ENCODE results near the gene CRB2.

CRB2 gene

GRCh38 chr9:123371228-123371584, 15.2 kb downstream of the CRB2 start:
- Histone ChIP-seq H3K27me3 (ENCODE audit: insufficient read depth, low read length) (peaks cover 36% of the 10 kb centered on the region), H3K27ac (ENCODE audit: low read length) (no peak overlapping the region), H3K36me3 (ENCODE audit: insufficient read depth, low read depth, low read length) (no peaks in the 10 kb centered on the region), H3K9me3 (ENCODE audit: insufficient read depth, low read depth, low read length) (no peaks in the 10 kb centered on the region), H3K4me3 (ENCODE audit: low read length) (no peak overlapping the region), H3K9ac (ENCODE audit: low read depth, low read length) (no peak overlapping the region), H3K4me1 (ENCODE audit: insufficient read depth, low read length) (no peaks in the 10 kb centered on the region; the same call in 1 of the 2 replicates)

- H3K36me3 ChIP-seq (ENCODE audit: insufficient read depth, low read depth, low read length) = no peaks in the 10 kb centered on the region
- H3K27me3 ChIP-seq (ENCODE audit: insufficient read depth, low read length) = peaks cover 36% of the 10 kb centered on the region
- no peaks in the 10 kb centered on the region for H3K9me3 ChIP-seq (ENCODE audit: insufficient read depth, low read depth, low read length)
- no peak overlapping the region for H3K9ac ChIP-seq (ENCODE audit: low read depth, low read length)
- no peak overlapping the region for H3K27ac ChIP-seq (ENCODE audit: low read length)
- H3K4me1 ChIP-seq (ENCODE audit: insufficient read depth, low read length) = no peaks in the 10 kb centered on the region; the same call in 1 of the 2 replicates
- H3K4me3 ChIP-seq (ENCODE audit: low read length) = no peak overlapping the region
Measured at GRCh38 chr9:123371805-123372590, 16.0 kb downstream of the CRB2 start.

GRCh38 chr9:123372766-123373446, 16.9 kb downstream of the CRB2 start:
- Histone ChIP-seq H3K9me3 (ENCODE audit: insufficient read depth, low read depth, low read length) (no peaks in the 10 kb centered on the region), H3K27ac (ENCODE audit: low read length) (no peak overlapping the region), H3K27me3 (ENCODE audit: insufficient read depth, low read length) (peaks cover 36% of the 10 kb centered on the region), H3K4me1 (ENCODE audit: insufficient read depth, low read length) (no peaks in the 10 kb centered on the region; the same call in 1 of the 2 replicates), H3K9ac (ENCODE audit: low read depth, low read length) (no peak overlapping the region), H3K4me3 (ENCODE audit: low read length) (no peak overlapping the region), H3K36me3 (ENCODE audit: insufficient read depth, low read depth, low read length) (no peaks in the 10 kb centered on the region)

GRCh38 chr9:123373447-123373923, 17.5 kb downstream of the CRB2 start:
- peaks cover 36% of the 10 kb centered on the region for H3K27me3 ChIP-seq (ENCODE audit: insufficient read depth, low read length)
- H3K9me3 ChIP-seq (ENCODE audit: insufficient read depth, low read depth, low read length) = no peaks in the 10 kb centered on the region
- H3K27ac ChIP-seq (ENCODE audit: low read length) = no peak overlapping the region
- no peaks in the 10 kb centered on the region for H3K36me3 ChIP-seq (ENCODE audit: insufficient read depth, low read depth, low read length)
- no peak overlapping the region for H3K9ac ChIP-seq (ENCODE audit: low read depth, low read length)
- H3K4me3 ChIP-seq (ENCODE audit: low read length) = peak overlapping the region; percentile 8; the same call in 1 of the 2 replicates
- no peaks in the 10 kb centered on the region; the same call in 1 of the 2 replicates for H3K4me1 ChIP-seq (ENCODE audit: insufficient read depth, low read length)

GRCh38 chr9:123373946-123374345, 17.9 kb downstream of the CRB2 start:
- peaks cover 36% of the 10 kb centered on the region for H3K27me3 ChIP-seq (ENCODE audit: insufficient read depth, low read length)

GRCh38 chr9:123375469-123376132, 19.6 kb downstream of the CRB2 start:
- H3K27me3 ChIP-seq (ENCODE audit: insufficient read depth, low read length) = peaks cover 36% of the 10 kb centered on the region
- H3K9ac ChIP-seq (ENCODE audit: low read depth, low read length) = no peak overlapping the region
- no peak overlapping the region for H3K4me3 ChIP-seq (ENCODE audit: low read length)
- no peaks in the 10 kb centered on the region; the same call in 1 of the 2 replicates for H3K4me1 ChIP-seq (ENCODE audit: insufficient read depth, low read length)
- no peaks in the 10 kb centered on the region for H3K36me3 ChIP-seq (ENCODE audit: insufficient read depth, low read depth, low read length)
- no peaks in the 10 kb centered on the region for H3K9me3 ChIP-seq (ENCODE audit: insufficient read depth, low read depth, low read length)
- no peak overlapping the region for H3K27ac ChIP-seq (ENCODE audit: low read length)

More at GRCh38 chr9:123373946-123374345, 17.9 kb downstream of the CRB2 start:
- Histone ChIP-seq H3K9me3 (ENCODE audit: insufficient read depth, low read depth, low read length) (no peaks in the 10 kb centered on the region), H3K4me3 (ENCODE audit: low read length) (peak overlapping the region; percentile 8; the same call in 1 of the 2 replicates), H3K4me1 (ENCODE audit: insufficient read depth, low read length) (no peaks in the 10 kb centered on the region; the same call in 1 of the 2 replicates), H3K27ac (ENCODE audit: low read length) (no peak overlapping the region), H3K9ac (ENCODE audit: low read depth, low read length) (no peak overlapping the region), H3K36me3 (ENCODE audit: insufficient read depth, low read depth, low read length) (no peaks in the 10 kb centered on the region)

- no peaks in the 10 kb centered on the region; the same call in 1 of the 2 replicates for H3K4me1 ChIP-seq (ENCODE audit: insufficient read depth, low read length)
- H3K9me3 ChIP-seq (ENCODE audit: insufficient read depth, low read depth, low read length) = no peaks in the 10 kb centered on the region
- no peak overlapping the region for H3K4me3 ChIP-seq (ENCODE audit: low read length)
- H3K27ac ChIP-seq (ENCODE audit: low read length) = no peak overlapping the region
- no peaks in the 10 kb centered on the region for H3K36me3 ChIP-seq (ENCODE audit: insufficient read depth, low read depth, low read length)
- peaks cover 35% of the 10 kb centered on the region for H3K27me3 ChIP-seq (ENCODE audit: insufficient read depth, low read length)
- no peak overlapping the region for H3K9ac ChIP-seq (ENCODE audit: low read depth, low read length)
Measured at GRCh38 chr9:123376218-123377071, 20.4 kb downstream of the CRB2 start.

GRCh38 chr9:123377211-123377971, 21.4 kb downstream of the CRB2 start:
- no peaks in the 10 kb centered on the region for H3K36me3 ChIP-seq (ENCODE audit: insufficient read depth, low read depth, low read length)
- H3K4me1 ChIP-seq (ENCODE audit: insufficient read depth, low read length) = no peaks in the 10 kb centered on the region; the same call in 1 of the 2 replicates
- no peak overlapping the region for H3K9ac ChIP-seq (ENCODE audit: low read depth, low read length)
- peaks cover 26% of the 10 kb centered on the region for H3K27me3 ChIP-seq (ENCODE audit: insufficient read depth, low read length)
- no peak overlapping the region for H3K27ac ChIP-seq (ENCODE audit: low read length)
- H3K4me3 ChIP-seq (ENCODE audit: low read length) = no peak overlapping the region
- no peaks in the 10 kb centered on the region for H3K9me3 ChIP-seq (ENCODE audit: insufficient read depth, low read depth, low read length)

- Histone ChIP-seq H3K9me3 (ENCODE audit: insufficient read depth, low read depth, low read length) (no peaks in the 10 kb centered on the region), H3K9ac (ENCODE audit: low read depth, low read length) (no peak overlapping the region)
Measured at GRCh38 chr9:123378025-123378424, 22.0 kb downstream of the CRB2 start.

GRCh38 chr9:123378956-123379660, 23.1 kb downstream of the CRB2 start:
- H3K9me3 ChIP-seq (ENCODE audit: insufficient read depth, low read depth, low read length) = no peaks in the 10 kb centered on the region
- peaks cover 8% of the 10 kb centered on the region for H3K27me3 ChIP-seq (ENCODE audit: insufficient read depth, low read length)
- no peak overlapping the region for H3K9ac ChIP-seq (ENCODE audit: low read depth, low read length)
- H3K4me1 ChIP-seq (ENCODE audit: insufficient read depth, low read length) = no peaks in the 10 kb centered on the region; the same call in 1 of the 2 replicates
- no peak overlapping the region for H3K27ac ChIP-seq (ENCODE audit: low read length)
- H3K36me3 ChIP-seq (ENCODE audit: insufficient read depth, low read depth, low read length) = no peaks in the 10 kb centered on the region
- H3K4me3 ChIP-seq (ENCODE audit: low read length) = no peak overlapping the region

More at GRCh38 chr9:123378025-123378424, 22.0 kb downstream of the CRB2 start:
- Histone ChIP-seq H3K27me3 (ENCODE audit: insufficient read depth, low read length) (peaks cover 19% of the 10 kb centered on the region), H3K36me3 (ENCODE audit: insufficient read depth, low read depth, low read length) (no peaks in the 10 kb centered on the region), H3K27ac (ENCODE audit: low read length) (no peak overlapping the region), H3K4me1 (ENCODE audit: insufficient read depth, low read length) (no peaks in the 10 kb centered on the region; the same call in 1 of the 2 replicates), H3K4me3 (ENCODE audit: low read length) (no peak overlapping the region)

All from iPS-20b (cell line).